ENCODE results near the gene ASTN2.

DNA sequence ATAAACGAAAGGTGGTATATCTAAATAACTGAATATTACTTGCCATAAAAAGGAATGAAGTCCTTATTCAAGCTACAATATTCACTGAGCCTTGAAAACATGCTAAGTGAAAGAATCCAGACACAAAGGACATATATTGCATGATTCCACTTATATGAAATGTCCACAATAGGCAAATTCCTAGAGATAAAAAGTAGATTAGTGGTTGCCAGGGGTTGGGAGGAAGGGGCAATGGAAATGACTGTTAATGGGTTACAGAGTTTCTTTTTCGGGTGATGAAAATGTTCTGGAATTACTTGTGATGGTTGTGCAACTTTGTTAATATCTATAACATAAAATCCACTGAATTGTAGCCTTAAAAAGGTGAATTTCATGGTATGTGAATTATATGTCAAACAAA is 954.8 kb downstream of the ASTN2 start:
- TF ChIP-seq, protein P1, sequence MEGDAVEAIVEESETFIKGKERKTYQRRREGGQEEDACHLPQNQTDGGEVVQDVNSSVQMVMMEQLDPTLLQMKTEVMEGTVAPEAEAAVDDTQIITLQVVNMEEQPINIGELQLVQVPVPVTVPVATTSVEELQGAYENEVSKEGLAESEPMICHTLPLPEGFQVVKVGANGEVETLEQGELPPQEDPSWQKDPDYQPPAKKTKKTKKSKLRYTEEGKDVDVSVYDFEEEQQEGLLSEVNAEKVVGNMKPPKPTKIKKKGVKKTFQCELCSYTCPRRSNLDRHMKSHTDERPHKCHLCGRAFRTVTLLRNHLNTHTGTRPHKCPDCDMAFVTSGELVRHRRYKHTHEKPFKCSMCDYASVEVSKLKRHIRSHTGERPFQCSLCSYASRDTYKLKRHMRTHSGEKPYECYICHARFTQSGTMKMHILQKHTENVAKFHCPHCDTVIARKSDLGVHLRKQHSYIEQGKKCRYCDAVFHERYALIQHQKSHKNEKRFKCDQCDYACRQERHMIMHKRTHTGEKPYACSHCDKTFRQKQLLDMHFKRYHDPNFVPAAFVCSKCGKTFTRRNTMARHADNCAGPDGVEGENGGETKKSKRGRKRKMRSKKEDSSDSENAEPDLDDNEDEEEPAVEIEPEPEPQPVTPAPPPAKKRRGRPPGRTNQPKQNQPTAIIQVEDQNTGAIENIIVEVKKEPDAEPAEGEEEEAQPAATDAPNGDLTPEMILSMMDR (conservative IDR thresholded peaks at IDR 0.05 in 1 of 2, IDR thresholded peaks at IDR 0.05 in 1 of 2; ENCODE audit: extremely low read depth in 1 of 2, insufficient read depth in 1 of 2, low read depth in 1 of 2, low read length in 2 of 2), result no peak
- no peak for TF ChIP-seq EZH2 (IDR thresholded peaks at IDR 0.05; ENCODE audit: borderline replicate concordance, low read length)
